Measurements from ENCODE around the gene ATP6V0A4.
"Not testable (repeated sequence)": the region's sequence is repeated elsewhere in the genome, so short reads cannot be mapped to it uniquely, and the experiment has no call there.

Gene ATP6V0A4

GRCh38 chr7:138748666-138749065 lies 49.3 kb downstream of the ATP6V0A4 start:
- Histone ChIP-seq H3K9me3 (ENCODE audit: control insufficient read depth, low read depth, low read length) (no peaks in the 10 kb centered on the region), H3K4me1 (ENCODE audit: control insufficient read depth, low read depth, low read length) (peaks cover 5% of the 10 kb centered on the region), H3K27me3 (ENCODE audit: control insufficient read depth, insufficient read depth, low read length) (no peaks in the 10 kb centered on the region)

GRCh38 chr7:138746073-138746472 lies 51.9 kb downstream of the ATP6V0A4 start:
- Histone ChIP-seq H3K36me3 (ENCODE audit: control insufficient read depth, low read depth, low read length) (no peaks in the 10 kb centered on the region), H3K27ac (ENCODE audit: low read length) (no peak overlapping the region)

More at GRCh38 chr7:138748666-138749065, 49.3 kb downstream of the ATP6V0A4 start:
- Histone ChIP-seq H3K9ac (ENCODE audit: low read length) (no peak overlapping the region), H3K27ac (ENCODE audit: low read length) (no peak overlapping the region), H3K4me3 (ENCODE audit: low read length) (no peak overlapping the region), H3K36me3 (ENCODE audit: control insufficient read depth, low read depth, low read length) (no peaks in the 10 kb centered on the region)

DNA sequence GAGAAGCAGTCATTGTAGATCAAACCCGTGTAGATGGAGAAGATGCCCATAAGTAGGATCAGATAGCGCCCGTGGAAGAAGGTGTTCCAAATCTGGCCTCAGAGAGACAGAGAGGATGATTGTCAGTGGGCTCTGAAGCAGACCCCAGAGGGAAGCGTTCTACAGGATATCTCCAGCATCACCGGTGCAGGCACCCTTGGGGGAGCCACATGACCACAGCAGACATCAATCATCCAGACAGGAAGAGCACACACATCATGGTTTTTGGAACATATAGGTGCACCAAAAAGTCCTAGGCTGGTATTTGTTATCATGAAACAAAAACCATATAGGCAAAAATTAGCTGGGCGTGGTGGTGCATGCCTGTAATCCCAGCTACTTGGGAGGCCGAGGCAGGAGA lies 52.8 kb downstream of the ATP6V0A4 start:
- H3K27me3 ChIP-seq (ENCODE audit: control insufficient read depth, insufficient read depth, low read length): no peaks in the 10 kb centered on the region
- no peak overlapping the region for H3K9ac ChIP-seq (ENCODE audit: low read length)
- H3K9me3 ChIP-seq (ENCODE audit: control insufficient read depth, low read depth, low read length): no peaks in the 10 kb centered on the region
- H3K4me3 ChIP-seq (ENCODE audit: low read length): no peak overlapping the region
- H3K27ac ChIP-seq (ENCODE audit: low read length): no peak overlapping the region
- H3K36me3 ChIP-seq (ENCODE audit: control insufficient read depth, low read depth, low read length): no peaks in the 10 kb centered on the region
- H3K4me1 ChIP-seq (ENCODE audit: control insufficient read depth, low read depth, low read length): no peaks in the 10 kb centered on the region

More at GRCh38 chr7:138746073-138746472, 51.9 kb downstream of the ATP6V0A4 start:
- Histone ChIP-seq H3K9ac (ENCODE audit: low read length) (no peak overlapping the region), H3K4me3 (ENCODE audit: low read length) (no peak overlapping the region), H3K9me3 (ENCODE audit: control insufficient read depth, low read depth, low read length) (no peaks in the 10 kb centered on the region), H3K4me1 (ENCODE audit: control insufficient read depth, low read depth, low read length) (no peaks in the 10 kb centered on the region), H3K27me3 (ENCODE audit: control insufficient read depth, insufficient read depth, low read length) (no peaks in the 10 kb centered on the region)

DNA sequence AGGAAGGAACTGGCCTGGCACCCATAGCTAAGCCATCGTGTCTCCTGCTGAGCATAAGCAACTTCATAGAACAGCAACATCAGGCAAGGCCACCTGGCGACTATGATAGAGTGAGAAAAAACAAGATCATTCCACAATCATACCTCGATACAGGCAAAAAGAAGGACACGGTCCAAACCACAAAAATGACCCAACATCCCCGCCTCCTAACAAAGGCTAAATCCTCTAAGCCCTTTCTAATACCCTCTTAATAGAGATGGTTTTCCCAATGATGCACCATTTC lies 56.6 kb downstream of the ATP6V0A4 start:
- no peak overlapping the region for H3K4me3 ChIP-seq (ENCODE audit: low read length)
- no peak overlapping the region for H3K9ac ChIP-seq (ENCODE audit: low read length)
- no peaks in the 10 kb centered on the region for H3K27me3 ChIP-seq (ENCODE audit: control insufficient read depth, insufficient read depth, low read length)
- H3K4me1 ChIP-seq (ENCODE audit: control insufficient read depth, low read depth, low read length): peaks cover 5% of the 10 kb centered on the region
- no peak overlapping the region for H3K27ac ChIP-seq (ENCODE audit: low read length)
- no peaks in the 10 kb centered on the region for H3K9me3 ChIP-seq (ENCODE audit: control insufficient read depth, low read depth, low read length)
- no peaks in the 10 kb centered on the region for H3K36me3 ChIP-seq (ENCODE audit: control insufficient read depth, low read depth, low read length)

DNA sequence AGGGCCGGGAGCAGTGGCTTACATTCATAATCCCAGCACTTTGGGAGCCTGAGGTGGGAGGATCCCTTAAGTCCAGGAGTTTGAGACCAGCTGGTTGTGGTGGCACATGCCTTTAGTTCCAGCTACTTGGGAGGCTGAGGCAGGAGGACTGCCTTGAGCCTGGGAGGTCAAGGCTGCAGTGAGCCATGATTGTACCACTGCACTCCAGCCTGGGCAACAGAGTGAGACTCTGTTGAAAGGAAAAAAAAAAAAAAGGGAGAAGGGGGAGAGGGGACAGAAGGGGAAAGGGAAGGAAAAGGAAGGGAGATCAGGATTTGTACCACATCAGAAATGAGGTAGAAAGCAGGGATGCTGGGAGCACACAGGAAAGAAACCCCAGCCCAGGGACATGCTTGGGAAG lies 58.1 kb downstream of the ATP6V0A4 start:
- Histone ChIP-seq H3K9ac (ENCODE audit: low read length) (no peak overlapping the region), H3K27ac (ENCODE audit: low read length) (no peak overlapping the region), H3K36me3 (ENCODE audit: control insufficient read depth, low read depth, low read length) (no peaks in the 10 kb centered on the region), H3K27me3 (ENCODE audit: control insufficient read depth, insufficient read depth, low read length) (no peaks in the 10 kb centered on the region), H3K9me3 (ENCODE audit: control insufficient read depth, low read depth, low read length) (no peaks in the 10 kb centered on the region), H3K4me3 (ENCODE audit: low read length) (no peak overlapping the region), H3K4me1 (ENCODE audit: control insufficient read depth, low read depth, low read length) (peaks cover 5% of the 10 kb centered on the region)

DNA sequence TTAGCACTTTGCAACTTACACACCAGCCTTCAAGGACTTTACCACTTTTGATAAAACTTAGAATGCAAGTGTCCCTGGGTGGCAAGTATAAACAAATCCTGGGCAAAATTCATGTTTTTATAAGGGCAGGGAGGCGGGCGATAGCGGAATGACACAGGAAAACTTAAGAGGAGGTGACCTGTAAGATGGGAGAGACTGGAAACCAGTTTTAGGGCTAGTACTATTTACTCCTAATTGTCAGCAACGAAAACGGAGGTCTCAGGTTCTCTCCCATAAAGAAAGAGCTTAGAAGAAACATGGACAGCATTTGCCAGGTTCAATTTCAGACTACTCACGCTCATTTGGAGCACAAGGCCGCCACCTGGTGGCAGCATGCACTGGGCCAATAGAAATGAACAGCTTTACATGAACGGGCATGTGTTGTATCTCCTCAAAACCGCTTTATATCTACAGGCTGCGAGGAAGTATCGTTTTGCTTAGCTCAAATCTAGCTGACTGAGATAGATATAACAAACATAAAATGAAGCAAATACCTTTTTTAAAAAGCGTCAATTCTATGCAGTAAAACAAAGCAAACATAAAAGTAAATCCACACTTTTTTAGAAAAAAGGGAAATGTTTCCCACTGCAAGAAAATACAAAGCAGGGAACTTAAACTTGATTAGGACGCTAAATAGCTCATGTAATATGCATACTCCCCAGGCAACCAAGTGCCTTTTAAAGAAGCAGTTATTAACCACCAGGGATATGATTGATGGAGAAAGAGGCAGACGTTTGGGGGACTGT lies 59.3 kb downstream of the ATP6V0A4 start:
- H3K36me3 ChIP-seq (ENCODE audit: control insufficient read depth, low read depth, low read length): no peaks in the 10 kb centered on the region
- no peak overlapping the region for H3K9ac ChIP-seq (ENCODE audit: low read length)
- H3K4me3 ChIP-seq (ENCODE audit: low read length): no peak overlapping the region
- H3K27me3 ChIP-seq (ENCODE audit: control insufficient read depth, insufficient read depth, low read length): no peaks in the 10 kb centered on the region
- H3K4me1 ChIP-seq (ENCODE audit: control insufficient read depth, low read depth, low read length): peaks cover 5% of the 10 kb centered on the region
- no peaks in the 10 kb centered on the region for H3K9me3 ChIP-seq (ENCODE audit: control insufficient read depth, low read depth, low read length)
- no peak overlapping the region for H3K27ac ChIP-seq (ENCODE audit: low read length)

DNA sequence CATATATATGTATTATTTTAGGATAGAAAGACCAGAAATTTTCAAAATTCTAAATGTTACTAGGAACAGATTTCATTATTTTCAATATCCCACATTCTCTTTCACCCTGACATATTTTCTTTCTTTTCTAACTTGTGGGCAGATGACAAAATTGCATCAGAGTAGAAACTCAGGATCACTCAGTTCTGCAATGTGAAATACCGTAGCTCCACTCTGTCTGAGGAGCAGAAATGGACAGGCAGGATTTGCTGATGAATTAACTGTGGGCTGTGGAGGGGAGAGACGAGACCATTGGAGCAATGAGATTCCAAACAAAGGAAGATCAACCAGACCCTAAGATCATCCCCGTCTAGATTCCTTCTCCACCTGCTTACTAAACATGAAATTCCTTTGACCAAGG lies 59.9 kb downstream of the ATP6V0A4 start:
- Histone ChIP-seq H3K27me3 (ENCODE audit: control insufficient read depth, insufficient read depth, low read length) (no peaks in the 10 kb centered on the region), H3K9ac (ENCODE audit: low read length) (no peak overlapping the region), H3K9me3 (ENCODE audit: control insufficient read depth, low read depth, low read length) (no peaks in the 10 kb centered on the region), H3K27ac (ENCODE audit: low read length) (no peak overlapping the region), H3K36me3 (ENCODE audit: control insufficient read depth, low read depth, low read length) (no peaks in the 10 kb centered on the region), H3K4me3 (ENCODE audit: low read length) (no peak overlapping the region), H3K4me1 (ENCODE audit: control insufficient read depth, low read depth, low read length) (peaks cover 5% of the 10 kb centered on the region)

- Histone ChIP-seq H3K36me3 (ENCODE audit: control insufficient read depth, low read depth, low read length) (no peaks in the 10 kb centered on the region), H3K4me3 (ENCODE audit: low read length) (no peak overlapping the region), H3K27me3 (ENCODE audit: control insufficient read depth, insufficient read depth, low read length) (no peaks in the 10 kb centered on the region)
These were observed 62.6 kb downstream of the ATP6V0A4 start for GRCh38 chr7:138735399-138735798.

DNA sequence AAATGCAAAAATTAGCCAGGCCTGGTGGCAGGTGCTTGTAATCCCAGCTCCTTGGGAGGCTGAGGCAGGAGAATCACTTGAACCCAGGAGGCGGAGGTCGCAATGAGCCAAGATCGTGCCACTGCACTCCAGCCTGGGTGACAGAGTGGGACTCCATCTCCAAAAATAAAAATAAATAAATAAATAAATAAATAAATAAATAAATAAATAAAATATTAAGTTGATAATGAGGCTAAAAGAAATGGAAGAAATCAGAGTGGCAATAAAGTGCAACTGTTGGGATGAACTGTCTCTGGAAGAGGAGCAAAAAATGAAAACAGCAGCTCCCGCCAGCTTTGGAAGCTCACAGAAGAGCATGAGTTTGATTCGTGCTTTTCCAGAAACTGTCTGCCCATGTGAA lies 66.3 kb downstream of the ATP6V0A4 start:
- H3K27me3 ChIP-seq (ENCODE audit: control insufficient read depth, insufficient read depth, low read length); H3K4me3 ChIP-seq (ENCODE audit: low read length); H3K9ac ChIP-seq (ENCODE audit: low read length); H3K4me1 ChIP-seq (ENCODE audit: control insufficient read depth, low read depth, low read length); H3K36me3 ChIP-seq (ENCODE audit: control insufficient read depth, low read depth, low read length); H3K27ac ChIP-seq (ENCODE audit: low read length); H3K9me3 ChIP-seq (ENCODE audit: control insufficient read depth, low read depth, low read length): not testable (repeated sequence)

More at GRCh38 chr7:138735399-138735798, 62.6 kb downstream of the ATP6V0A4 start:
- no peak overlapping the region for H3K27ac ChIP-seq (ENCODE audit: low read length)
- peaks cover 5% of the 10 kb centered on the region for H3K4me1 ChIP-seq (ENCODE audit: control insufficient read depth, low read depth, low read length)
- H3K9ac ChIP-seq (ENCODE audit: low read length): no peak overlapping the region
- H3K9me3 ChIP-seq (ENCODE audit: control insufficient read depth, low read depth, low read length): no peaks in the 10 kb centered on the region

DNA sequence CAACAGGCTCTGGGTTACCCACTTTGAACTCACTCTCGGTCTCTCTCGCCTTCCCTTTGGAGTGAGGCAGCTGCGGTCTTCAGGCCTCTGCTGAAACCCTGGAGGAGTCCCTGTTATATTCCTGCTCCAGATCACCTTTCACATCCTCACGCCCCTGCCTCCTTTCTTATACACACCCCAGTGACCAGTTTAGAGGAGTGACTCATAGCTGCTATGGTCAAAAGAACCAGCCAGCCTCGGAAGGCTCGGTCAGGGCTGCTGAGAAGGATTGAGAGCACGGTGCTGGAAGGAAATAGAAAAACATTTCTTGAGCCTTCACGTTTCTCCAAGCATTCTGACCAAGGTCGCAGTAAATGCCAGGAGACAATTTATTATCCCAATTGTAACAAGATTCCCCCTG lies 68.6 kb downstream of the ATP6V0A4 start:
- Histone ChIP-seq H3K9ac (ENCODE audit: low read length) (no peak overlapping the region), H3K27me3 (ENCODE audit: control insufficient read depth, insufficient read depth, low read length) (no peaks in the 10 kb centered on the region)

GRCh38 chr7:138727336-138728099 lies 70.5 kb downstream of the ATP6V0A4 start:
- Histone ChIP-seq H3K9me3 (ENCODE audit: control insufficient read depth, low read depth, low read length) (no peaks in the 10 kb centered on the region), H3K9ac (ENCODE audit: low read length) (no peak overlapping the region), H3K36me3 (ENCODE audit: control insufficient read depth, low read depth, low read length) (no peaks in the 10 kb centered on the region), H3K4me1 (ENCODE audit: control insufficient read depth, low read depth, low read length) (peaks cover 3% of the 10 kb centered on the region), H3K4me3 (ENCODE audit: low read length) (no peak overlapping the region), H3K27ac (ENCODE audit: low read length) (no peak overlapping the region), H3K27me3 (ENCODE audit: control insufficient read depth, insufficient read depth, low read length) (no peaks in the 10 kb centered on the region)

More for the DNA sequence above, 68.6 kb downstream of the ATP6V0A4 start:
- Histone ChIP-seq H3K4me3 (ENCODE audit: low read length) (no peak overlapping the region), H3K36me3 (ENCODE audit: control insufficient read depth, low read depth, low read length) (no peaks in the 10 kb centered on the region), H3K4me1 (ENCODE audit: control insufficient read depth, low read depth, low read length) (peaks cover 3% of the 10 kb centered on the region), H3K27ac (ENCODE audit: low read length) (no peak overlapping the region), H3K9me3 (ENCODE audit: control insufficient read depth, low read depth, low read length) (no peaks in the 10 kb centered on the region)

DNA sequence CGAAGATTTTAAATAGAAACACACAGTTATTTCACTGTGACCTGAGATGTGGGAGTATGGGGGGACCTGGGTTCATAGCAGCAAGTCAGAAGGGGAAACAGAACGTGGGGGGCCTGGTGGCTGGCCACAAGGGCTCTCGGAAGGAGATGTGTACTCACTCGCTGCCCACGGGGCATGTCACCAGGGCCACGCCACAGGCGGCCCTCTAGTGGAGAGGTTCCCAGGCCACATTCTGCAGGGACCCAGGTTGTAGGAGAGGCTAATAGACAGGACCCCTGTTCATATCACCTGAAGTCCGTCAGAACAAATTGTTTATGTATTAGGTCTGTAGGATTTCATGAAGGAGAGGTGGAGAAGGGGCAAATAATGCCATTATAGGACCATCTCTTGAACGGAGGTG lies 71.7 kb downstream of the ATP6V0A4 start:
- Histone ChIP-seq H3K4me1 (ENCODE audit: control insufficient read depth, low read depth, low read length) (peaks cover 3% of the 10 kb centered on the region), H3K9ac (ENCODE audit: low read length) (no peak overlapping the region), H3K4me3 (ENCODE audit: low read length) (no peak overlapping the region), H3K9me3 (ENCODE audit: control insufficient read depth, low read depth, low read length) (no peaks in the 10 kb centered on the region), H3K27ac (ENCODE audit: low read length) (no peak overlapping the region), H3K27me3 (ENCODE audit: control insufficient read depth, insufficient read depth, low read length) (no peaks in the 10 kb centered on the region), H3K36me3 (ENCODE audit: control insufficient read depth, low read depth, low read length) (no peaks in the 10 kb centered on the region)
